GM12891 (cell line): ENCODE measurements around the gene DYRK4.

Source experiments
- POLR2A ChIP-seq: IDR thresholded peaks from 2 replicates; pipeline ENCODE4 v1.6.1; 2011; ENCODE audit warnings: low read depth, low read length, control low read depth
- POU2F2 ChIP-seq: IDR thresholded peaks from 2 replicates; pipeline ENCODE4 v1.6.1; 2011; ENCODE audit warnings: low read depth, mild to moderate bottlenecking, control low read depth, low read length, moderate library complexity

DNA sequence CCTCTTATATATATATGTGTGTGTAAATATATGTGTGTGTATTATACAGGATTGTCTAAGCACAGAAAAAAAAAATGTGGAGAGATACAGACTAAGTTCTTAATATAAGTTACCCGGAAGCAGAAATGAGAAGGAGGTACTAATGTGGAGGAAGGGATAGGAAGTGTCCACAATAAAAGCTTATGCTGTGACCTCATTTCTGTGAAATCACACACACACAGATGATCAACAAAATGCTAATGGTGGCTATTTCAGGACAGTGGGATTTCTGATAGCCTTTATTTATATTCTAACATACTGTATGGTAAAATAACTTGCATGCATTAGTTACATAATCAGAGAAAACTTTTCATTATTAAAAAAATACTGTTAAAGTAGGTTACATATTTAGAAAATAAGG is 31.8 kb upstream of the DYRK4 start:
- TF ChIP-seq POLR2A (no peak), POU2F2 (no peak)
